H9 (cell line): ENCODE results near the gene ASTN2. TPM values are rescaled to one million over a fixed set of nuclear protein-coding genes. Genes with fewer than 3 reads are reported as not detected.

Source experiments
- DNase-seq: peaks from one replicate; pipeline ENCODE4 v3.0.0-alpha.2; 2017
- H2AFZ ChIP-seq: one replicate; pipeline ENCODE4 v1.6.1; 2013; ENCODE audit warnings: mild to moderate bottlenecking, low read length, control low read depth, moderate library complexity
- H2AK5ac ChIP-seq: 2 replicates; pipeline ENCODE4 v1.6.1; 2013; ENCODE audit warnings: low read length, control low read depth, mixed read lengths; ENCODE audit not compliant: insufficient read length
- H2BK120ac ChIP-seq: one replicate; pipeline ENCODE4 v1.6.1; 2013; ENCODE audit warnings: low read depth, mild to moderate bottlenecking, low read length, control low read depth, inconsistent platforms; ENCODE audit not compliant: poor library complexity, severe bottlenecking
- H2BK12ac ChIP-seq: 2 replicates; pipeline ENCODE4 v1.6.1; 2013; ENCODE audit warnings: low read length, control low read depth, mixed read lengths, low read depth; ENCODE audit not compliant: insufficient read length
- H2BK15ac ChIP-seq: 2 replicates; pipeline ENCODE4 v1.6.1; 2013; ENCODE audit warnings: low read depth, low read length, control low read depth
- H2BK20ac ChIP-seq: one replicate; pipeline ENCODE4 v1.6.1; 2013; ENCODE audit warnings: low read depth, mild to moderate bottlenecking, low read length, control low read depth, inconsistent platforms; ENCODE audit not compliant: poor library complexity, severe bottlenecking
- H2BK5ac ChIP-seq: 2 replicates; pipeline ENCODE4 v1.6.1; 2013; ENCODE audit warnings: low read length, control low read depth, mixed read lengths; ENCODE audit not compliant: insufficient read length
- H3K14ac ChIP-seq: 2 replicates; pipeline ENCODE4 v1.6.1; 2013; ENCODE audit warnings: low read length, control low read depth; ENCODE audit not compliant: insufficient read depth
- H3K18ac ChIP-seq: 2 replicates; pipeline ENCODE4 v1.6.1; 2013; ENCODE audit warnings: low read depth, mild to moderate bottlenecking, mixed read lengths, low read length, control low read depth; ENCODE audit not compliant: insufficient read length
- H3K23ac ChIP-seq: 2 replicates; pipeline ENCODE4 v1.6.1; 2013; ENCODE audit warnings: low read length, control low read depth, mixed read lengths, low read depth; ENCODE audit not compliant: insufficient read length
- H3K23me2 ChIP-seq: 2 replicates; pipeline ENCODE4 v1.6.1; 2013; ENCODE audit warnings: low read depth, mild to moderate bottlenecking, mixed read lengths, low read length, control low read depth; ENCODE audit not compliant: insufficient read length, poor library complexity, severe bottlenecking
- H3K27ac ChIP-seq: 2 replicates; pipeline ENCODE4 v1.5.1; 2013; ENCODE audit warnings: low read length, control low read depth, mixed read lengths, low read depth; ENCODE audit not compliant: insufficient read length
- H3K27me3 ChIP-seq: 2 replicates; pipeline ENCODE4 v1.6.1; 2013; ENCODE audit warnings: low read length, control low read depth, inconsistent platforms; ENCODE audit not compliant: insufficient read depth
- H3K4ac ChIP-seq: 2 replicates; pipeline ENCODE4 v1.6.1; 2013; ENCODE audit warnings: low read depth, mild to moderate bottlenecking, control low read depth, inconsistent platforms, low read length, moderate library complexity
- H3K4me1 ChIP-seq: 2 replicates; pipeline ENCODE4 v1.6.1; 2013; ENCODE audit warnings: low read length, control low read depth, inconsistent platforms; ENCODE audit not compliant: insufficient read depth
- H3K4me2 ChIP-seq: 2 replicates; pipeline ENCODE4 v1.6.1; 2013; ENCODE audit warnings: low read length, control low read depth, mixed read lengths; ENCODE audit not compliant: insufficient read length, insufficient read depth
- H3K56ac ChIP-seq: 2 replicates; pipeline ENCODE4 v1.6.1; 2013; ENCODE audit warnings: low read depth, mild to moderate bottlenecking, mixed read lengths, low read length, control low read depth; ENCODE audit not compliant: insufficient read length
- H3K79me1 ChIP-seq: 2 replicates; pipeline ENCODE4 v1.6.1; 2013; ENCODE audit warnings: low read depth, mild to moderate bottlenecking, moderate library complexity, low read length, control low read depth, inconsistent platforms; ENCODE audit not compliant: insufficient read depth, poor library complexity, severe bottlenecking
- H3K79me2 ChIP-seq: 2 replicates; pipeline ENCODE4 v1.6.1; 2013; ENCODE audit warnings: low read length, control low read depth, inconsistent platforms; ENCODE audit not compliant: insufficient read depth
- H3K9ac ChIP-seq: 2 replicates; pipeline ENCODE4 v1.6.1; 2013; ENCODE audit warnings: low read length, control low read depth, mixed read lengths; ENCODE audit not compliant: insufficient read length; ENCODE audit errors: extremely low read depth
- H3K9me3 ChIP-seq: one replicate; pipeline ENCODE4 v1.6.1; 2013; ENCODE audit warnings: low read depth, low read length, inconsistent platforms; ENCODE audit not compliant: control insufficient read depth
- H3T11ph ChIP-seq: one replicate; pipeline ENCODE4 v1.6.1; 2013; ENCODE audit warnings: mild to moderate bottlenecking, low read length, control low read depth, inconsistent platforms
- H4K20me1 ChIP-seq: one replicate; pipeline ENCODE4 v1.6.1; 2013; ENCODE audit not compliant: control insufficient read depth, insufficient read length, insufficient read depth
- H4K5ac ChIP-seq: 2 replicates; pipeline ENCODE4 v1.6.1; 2013; ENCODE audit warnings: low read depth, mild to moderate bottlenecking, mixed read lengths, low read length, control low read depth; ENCODE audit not compliant: insufficient read length
- H4K8ac ChIP-seq: replicated peaks from 2 replicates; pipeline ENCODE4 v1.6.1; 2013; ENCODE audit warnings: low read length, control low read depth, mixed read lengths, low read depth; ENCODE audit not compliant: insufficient read length
- H4K91ac ChIP-seq: 2 replicates; pipeline ENCODE4 v1.6.1; 2013; ENCODE audit warnings: low read depth, mild to moderate bottlenecking, moderate library complexity, mixed read lengths, low read length, control low read depth; ENCODE audit not compliant: insufficient read length
- H3K27ac Mint-ChIP-seq, 3 experiments: 2 replicates in 2 of 3; 3 replicates in 1 of 3; pipeline ENCODE4 v1.8.0; 2020 to 2021; ENCODE audit warnings: mixed read lengths in 3 of 3, mild to moderate bottlenecking in 1 of 3, moderate library complexity in 1 of 3
- H3K27me3 Mint-ChIP-seq: 2 replicates; pipeline ENCODE4 v1.8.0; 2021; ENCODE audit warnings: low read depth, mild to moderate bottlenecking, moderate library complexity, mixed read lengths
- H3K36me3 Mint-ChIP-seq, 3 experiments: 2 replicates in 2 of 3; 3 replicates in 1 of 3; pipeline ENCODE4 v1.8.0; 2020 to 2021; ENCODE audit warnings: low read depth in 3 of 3, mixed read lengths in 3 of 3; ENCODE audit not compliant: insufficient read depth in 1 of 3
- H3K4me1 Mint-ChIP-seq, 2 experiments: 2 replicates each; pipeline ENCODE4 v1.8.0; 2020; ENCODE audit warnings: mixed read lengths in 2 of 2
- H3K4me3 Mint-ChIP-seq, 2 experiments: 2 replicates in 1 of 2; 3 replicates in 1 of 2; pipeline ENCODE4 v1.8.0; 2020 to 2021; ENCODE audit warnings: mild to moderate bottlenecking in 2 of 2, mixed read lengths in 2 of 2, moderate library complexity in 1 of 2
- H3K9me3 Mint-ChIP-seq, 2 experiments: 2 replicates in 1 of 2; 3 replicates in 1 of 2; pipeline ENCODE4 v1.8.0; 2020; ENCODE audit warnings: mild to moderate bottlenecking in 2 of 2, mixed read lengths in 2 of 2, moderate library complexity in 1 of 2
- WGBS: extraction: QIAGEN DNeasy Blood & Tissue Kit; methylation state at CpG from one replicate; pipeline ENCODE4 v1.1.7; 2013; ENCODE audit warnings: missing lambda C conversion rate, low lambda C conversion rate, mixed read lengths; ENCODE audit not compliant: insufficient read length; ENCODE audit errors: extremely low coverage; 5-methylcytosine and 5-hydroxymethylcytosine counted together
- total RNA-seq: library from RNA; stranded (reverse); gene quantifications from 2 replicates; pipeline ENCODE4 v1.2.1, GENCODE V29; 2021
- TF ChIP-seq, protein P1 (sequence below): fragments of 200-600 bp; sonication (generic); conservative IDR thresholded peaks from 3 replicates; pipeline ENCODE4 v1.8.0; 2021; ENCODE audit warnings: antibody characterized with exemption, mild to moderate bottlenecking

Gene ASTN2
- total RNA-seq, 1 experiment from 2014 or later = 9.7 TPM

DNA sequence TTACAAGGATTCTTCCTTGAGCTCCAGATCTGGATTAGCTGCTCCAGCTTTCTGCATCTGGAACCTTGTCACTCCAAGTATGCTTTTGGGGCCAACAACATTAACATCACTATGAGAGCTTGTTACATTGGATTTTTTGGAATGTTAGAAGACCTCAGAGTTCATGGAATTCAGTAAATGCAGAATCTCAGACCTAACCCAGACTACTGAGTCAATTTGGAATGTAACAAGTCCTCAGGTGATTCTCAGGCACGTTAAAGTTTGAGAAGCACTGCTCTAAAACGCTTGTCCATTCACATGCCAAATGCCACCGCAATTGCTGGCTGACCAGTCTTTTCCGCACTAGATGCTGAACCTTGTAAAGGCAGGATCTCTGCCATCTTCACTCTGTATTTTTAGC is 979.2 kb downstream of the ASTN2 start:
- Histone ChIP-seq H3K79me2 (no peaks in the 10 kb centered on the region), H2BK12ac (no peak overlapping the region), H3K27me3 (no peaks in the 10 kb centered on the region), H3K56ac (no peak overlapping the region), H2BK120ac (no peak overlapping the region), H3K4me1 (no peaks in the 10 kb centered on the region), H2BK20ac (no peak overlapping the region), H2BK15ac (no peak overlapping the region), H3K14ac (no peak overlapping the region), H3K23ac (no peak overlapping the region), H3K4ac (no peak overlapping the region), H3K9ac (no peak overlapping the region), H2BK5ac (no peak overlapping the region), H3K27ac (no peak overlapping the region), H3K9me3 (no peaks in the 10 kb centered on the region), H3K23me2 (no peaks in the 10 kb centered on the region), H4K91ac (no peak overlapping the region), H3K4me2 (no peak overlapping the region), H3T11ph (no peak overlapping the region), H2AK5ac (no peak overlapping the region), H4K20me1 (no peaks in the 10 kb centered on the region), H4K5ac (no peak overlapping the region), H2AFZ (no peak overlapping the region), H4K8ac (no peak overlapping the region), H3K79me1 (no peaks in the 10 kb centered on the region), H3K18ac (no peak overlapping the region)
- no peak overlapping the region for H3K4me3 Mint-ChIP-seq
- H3K27me3 Mint-ChIP-seq = no peaks in the 10 kb centered on the region
- H3K27ac Mint-ChIP-seq = no peak overlapping the region; a peak in 1 of 7 replicates
- H3K9me3 Mint-ChIP-seq = no peaks in the 10 kb centered on the region
- no CpG with 5 or more reads among the region's 4 CpGs for WGBS
- H3K4me1 Mint-ChIP-seq = peaks cover 5 to 6% of the 10 kb centered on the region in 2 experiments
- TF ChIP-seq, protein P1, sequence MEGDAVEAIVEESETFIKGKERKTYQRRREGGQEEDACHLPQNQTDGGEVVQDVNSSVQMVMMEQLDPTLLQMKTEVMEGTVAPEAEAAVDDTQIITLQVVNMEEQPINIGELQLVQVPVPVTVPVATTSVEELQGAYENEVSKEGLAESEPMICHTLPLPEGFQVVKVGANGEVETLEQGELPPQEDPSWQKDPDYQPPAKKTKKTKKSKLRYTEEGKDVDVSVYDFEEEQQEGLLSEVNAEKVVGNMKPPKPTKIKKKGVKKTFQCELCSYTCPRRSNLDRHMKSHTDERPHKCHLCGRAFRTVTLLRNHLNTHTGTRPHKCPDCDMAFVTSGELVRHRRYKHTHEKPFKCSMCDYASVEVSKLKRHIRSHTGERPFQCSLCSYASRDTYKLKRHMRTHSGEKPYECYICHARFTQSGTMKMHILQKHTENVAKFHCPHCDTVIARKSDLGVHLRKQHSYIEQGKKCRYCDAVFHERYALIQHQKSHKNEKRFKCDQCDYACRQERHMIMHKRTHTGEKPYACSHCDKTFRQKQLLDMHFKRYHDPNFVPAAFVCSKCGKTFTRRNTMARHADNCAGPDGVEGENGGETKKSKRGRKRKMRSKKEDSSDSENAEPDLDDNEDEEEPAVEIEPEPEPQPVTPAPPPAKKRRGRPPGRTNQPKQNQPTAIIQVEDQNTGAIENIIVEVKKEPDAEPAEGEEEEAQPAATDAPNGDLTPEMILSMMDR = no peak
- peaks cover 2 to 10% (median 10%) of the 10 kb centered on the region in 3 experiments; a peak in 4 of 7 replicates for H3K36me3 Mint-ChIP-seq
- DNase-seq = no peak
